ENCODE data around the gene PTS.

The PTS gene

DNA sequence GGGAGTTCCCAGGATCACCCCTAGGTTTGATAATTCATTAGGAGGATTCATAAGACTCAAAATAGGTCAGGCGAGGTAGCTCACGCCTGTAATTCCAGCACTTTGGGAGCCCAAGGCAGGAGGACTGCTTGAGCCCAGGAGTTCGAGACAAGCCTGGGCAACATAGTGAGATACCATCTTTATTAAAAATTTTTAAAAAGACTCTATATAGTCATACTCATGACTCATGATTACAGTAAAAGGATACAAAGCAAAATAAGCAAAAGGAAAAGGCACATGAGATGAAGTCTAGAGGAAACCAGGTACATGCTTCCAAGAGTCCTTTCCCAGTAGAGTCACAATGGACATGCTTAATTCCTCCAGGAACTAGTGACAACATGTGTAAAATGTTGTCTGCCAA is 13.9 kb upstream of the PTS start:
- no peak for ATAC-seq
- no peak for TF ChIP-seq RARB (CRISPR knock-in tag; IDR thresholded peaks at IDR 0.05)
- no peak for TF ChIP-seq GLIS3 (CRISPR knock-in tag; IDR thresholded peaks at IDR 0.05)
- no peak for TF ChIP-seq ZC3H10 (CRISPR knock-in tag; IDR thresholded peaks at IDR 0.05)
- TF ChIP-seq PATZ1 (CRISPR knock-in tag; IDR thresholded peaks at IDR 0.05; ENCODE audit: borderline replicate concordance) = no peak
- no peak for TF ChIP-seq TCF4 (CRISPR knock-in tag; IDR thresholded peaks at IDR 0.05; ENCODE audit: borderline replicate concordance)
- TF ChIP-seq SNAI2 (CRISPR knock-in tag; IDR thresholded peaks at IDR 0.05) = no peak
- TF ChIP-seq ZNF565 (CRISPR knock-in tag; conservative IDR thresholded peaks at IDR 0.05; ENCODE audit: low read depth) = no peak
- TF ChIP-seq BACH2 (CRISPR knock-in tag; IDR thresholded peaks at IDR 0.05; ENCODE audit: borderline replicate concordance) = no peak
- no peak for TF ChIP-seq CSRNP3 (CRISPR knock-in tag; IDR thresholded peaks at IDR 0.05)
- no peak for TF ChIP-seq ZNF70 (CRISPR knock-in tag; IDR thresholded peaks at IDR 0.05)
- no peak for TF ChIP-seq ARNTL (CRISPR knock-in tag; IDR thresholded peaks at IDR 0.05; ENCODE audit: borderline replicate concordance, low read depth)
- no peak for TF ChIP-seq PPARA (CRISPR knock-in tag; IDR thresholded peaks at IDR 0.05; ENCODE audit: borderline replicate concordance)
- TF ChIP-seq ESRRG (CRISPR knock-in tag; IDR thresholded peaks at IDR 0.05) = no peak

- TF ChIP-seq PPARA (CRISPR knock-in tag; IDR thresholded peaks at IDR 0.05; ENCODE audit: borderline replicate concordance) (no peak), GLIS3 (CRISPR knock-in tag; IDR thresholded peaks at IDR 0.05) (no peak), ARNTL (CRISPR knock-in tag; IDR thresholded peaks at IDR 0.05; ENCODE audit: borderline replicate concordance, low read depth) (no peak), ZNF8 (CRISPR knock-in tag; IDR thresholded peaks at IDR 0.05) (no peak)
- ATAC-seq = no peak
Measured at GRCh38 chr11:112212710-112213109, 13.5 kb upstream of the PTS start.

GRCh38 chr11:112213753-112214152 is 12.5 kb upstream of the PTS start:
- no peak for ATAC-seq
- TF ChIP-seq POU6F1 (CRISPR knock-in tag; IDR thresholded peaks at IDR 0.05; ENCODE audit: borderline replicate concordance, low read depth) (no peak), ARNTL (CRISPR knock-in tag; IDR thresholded peaks at IDR 0.05; ENCODE audit: borderline replicate concordance, low read depth) (no peak), PPARA (CRISPR knock-in tag; IDR thresholded peaks at IDR 0.05; ENCODE audit: borderline replicate concordance) (no peak), ZFP3 (CRISPR knock-in tag; IDR thresholded peaks at IDR 0.05) (no peak), BACH2 (CRISPR knock-in tag; IDR thresholded peaks at IDR 0.05; ENCODE audit: borderline replicate concordance) (no peak), ZC3H10 (CRISPR knock-in tag; IDR thresholded peaks at IDR 0.05) (no peak), CSRNP3 (CRISPR knock-in tag; IDR thresholded peaks at IDR 0.05) (no peak), SNAI2 (CRISPR knock-in tag; IDR thresholded peaks at IDR 0.05) (no peak), PATZ1 (CRISPR knock-in tag; IDR thresholded peaks at IDR 0.05; ENCODE audit: borderline replicate concordance) (no peak), GLIS3 (CRISPR knock-in tag; IDR thresholded peaks at IDR 0.05) (no peak), TOX (CRISPR knock-in tag; IDR thresholded peaks at IDR 0.05; ENCODE audit: borderline replicate concordance) (no peak), ZNF70 (CRISPR knock-in tag; IDR thresholded peaks at IDR 0.05) (no peak), ISL1 (CRISPR knock-in tag; IDR thresholded peaks at IDR 0.05) (no peak), ZNF565 (CRISPR knock-in tag; conservative IDR thresholded peaks at IDR 0.05; ENCODE audit: low read depth) (no peak), ZNF8 (CRISPR knock-in tag; IDR thresholded peaks at IDR 0.05) (no peak)
- TF ChIP-seq, protein P1, sequence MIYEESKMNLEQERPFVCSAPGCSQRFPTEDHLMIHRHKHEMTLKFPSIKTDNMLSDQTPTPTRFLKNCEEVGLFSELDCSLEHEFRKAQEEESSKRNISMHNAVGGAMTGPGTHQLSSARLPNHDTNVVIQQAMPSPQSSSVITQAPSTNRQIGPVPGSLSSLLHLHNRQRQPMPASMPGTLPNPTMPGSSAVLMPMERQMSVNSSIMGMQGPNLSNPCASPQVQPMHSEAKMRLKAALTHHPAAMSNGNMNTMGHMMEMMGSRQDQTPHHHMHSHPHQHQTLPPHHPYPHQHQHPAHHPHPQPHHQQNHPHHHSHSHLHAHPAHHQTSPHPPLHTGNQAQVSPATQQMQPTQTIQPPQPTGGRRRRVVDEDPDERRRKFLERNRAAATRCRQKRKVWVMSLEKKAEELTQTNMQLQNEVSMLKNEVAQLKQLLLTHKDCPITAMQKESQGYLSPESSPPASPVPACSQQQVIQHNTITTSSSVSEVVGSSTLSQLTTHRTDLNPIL (CRISPR knock-in tag; IDR thresholded peaks at IDR 0.05; ENCODE audit: low read depth) = no peak
